NCI-H1436 treated with DMSO at 0.1 percent for 48 hours (cell line): ENCODE data around the gene TBC1D1.
"Not testable (repeated sequence)": the region's sequence is repeated elsewhere in the genome, so short reads cannot be mapped to it uniquely, and the experiment has no call there.

Experiments
- DNase-seq: peaks from one replicate; lab custom pipeline; 2025; lab: John Stamatoyannopoulos, UW

Gene TBC1D1

GRCh38 chr4:38016698-38017097, 125.8 kb downstream of the TBC1D1 start:
- DNase-seq, result no peak

- DNase-seq, result no peak
These were observed 126.7 kb downstream of the TBC1D1 start for GRCh38 chr4:38017609-38018008.

GRCh38 chr4:38020386-38020785, 129.5 kb downstream of the TBC1D1 start:
- no peak for DNase-seq

- DNase-seq, result not testable (repeated sequence)
These were observed 130.1 kb downstream of the TBC1D1 start for GRCh38 chr4:38020961-38021360.

GRCh38 chr4:38021751-38022150, 130.9 kb downstream of the TBC1D1 start:
- DNase-seq, result no peak

- no peak for DNase-seq
These were observed 132.7 kb downstream of the TBC1D1 start for GRCh38 chr4:38023347-38024205.

- DNase-seq, result no peak
These were observed 133.3 kb downstream of the TBC1D1 start for GRCh38 chr4:38024206-38024509.

GRCh38 chr4:38025665-38026064, 134.8 kb downstream of the TBC1D1 start:
- DNase-seq, result no peak

- no peak for DNase-seq
These were observed 135.4 kb downstream of the TBC1D1 start for GRCh38 chr4:38026158-38026740.

GRCh38 chr4:38030023-38030422, 139.1 kb downstream of the TBC1D1 start:
- no peak for DNase-seq

GRCh38 chr4:38034986-38035882, 144.3 kb downstream of the TBC1D1 start:
- DNase-seq, result no peak

GRCh38 chr4:38036548-38036947, 145.7 kb downstream of the TBC1D1 start:
- DNase-seq, result no peak

- no peak for DNase-seq
These were observed 146.7 kb downstream of the TBC1D1 start for GRCh38 chr4:38037612-38038011.

- DNase-seq, result no peak
These were observed 149.7 kb downstream of the TBC1D1 start for GRCh38 chr4:38040619-38041018.

- no peak for DNase-seq
These were observed 153.2 kb downstream of the TBC1D1 start for GRCh38 chr4:38044060-38044459.

GRCh38 chr4:38045289-38045988, 154.6 kb downstream of the TBC1D1 start:
- no peak for DNase-seq

GRCh38 chr4:38046727-38047489, 156.0 kb downstream of the TBC1D1 start:
- DNase-seq, result no peak

GRCh38 chr4:38049545-38050170, 158.8 kb downstream of the TBC1D1 start:
- DNase-seq, result no peak

- DNase-seq, result no peak
These were observed 159.9 kb downstream of the TBC1D1 start for GRCh38 chr4:38050560-38051350.

GRCh38 chr4:38055566-38055965, 164.7 kb downstream of the TBC1D1 start:
- no peak for DNase-seq
